ENCODE results near the gene SCUBE1.

SCUBE1 gene

DNA sequence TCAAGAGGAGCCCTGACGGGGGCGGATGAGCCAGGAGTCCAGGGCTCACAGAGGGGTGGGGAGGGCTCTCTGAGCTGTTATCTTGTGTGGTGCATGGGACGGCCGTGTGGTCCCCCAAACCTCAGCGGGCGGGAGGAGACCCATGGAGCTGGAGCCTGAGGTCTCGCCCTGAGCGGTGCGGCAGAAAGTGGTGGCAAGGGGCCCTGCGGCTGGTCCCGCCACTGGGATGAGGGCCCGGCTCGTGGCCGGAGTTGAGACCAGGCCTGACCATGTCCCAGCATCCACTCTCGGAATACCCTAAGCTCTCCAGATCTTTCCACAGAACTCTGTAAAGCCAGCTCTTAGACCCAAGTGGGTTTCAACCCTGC is 133.7 kb downstream of the SCUBE1 start:
- no peak for DNase-seq

GRCh38 chr22:43208703-43209522 is 134.3 kb downstream of the SCUBE1 start:
- no peak for DNase-seq

DNA sequence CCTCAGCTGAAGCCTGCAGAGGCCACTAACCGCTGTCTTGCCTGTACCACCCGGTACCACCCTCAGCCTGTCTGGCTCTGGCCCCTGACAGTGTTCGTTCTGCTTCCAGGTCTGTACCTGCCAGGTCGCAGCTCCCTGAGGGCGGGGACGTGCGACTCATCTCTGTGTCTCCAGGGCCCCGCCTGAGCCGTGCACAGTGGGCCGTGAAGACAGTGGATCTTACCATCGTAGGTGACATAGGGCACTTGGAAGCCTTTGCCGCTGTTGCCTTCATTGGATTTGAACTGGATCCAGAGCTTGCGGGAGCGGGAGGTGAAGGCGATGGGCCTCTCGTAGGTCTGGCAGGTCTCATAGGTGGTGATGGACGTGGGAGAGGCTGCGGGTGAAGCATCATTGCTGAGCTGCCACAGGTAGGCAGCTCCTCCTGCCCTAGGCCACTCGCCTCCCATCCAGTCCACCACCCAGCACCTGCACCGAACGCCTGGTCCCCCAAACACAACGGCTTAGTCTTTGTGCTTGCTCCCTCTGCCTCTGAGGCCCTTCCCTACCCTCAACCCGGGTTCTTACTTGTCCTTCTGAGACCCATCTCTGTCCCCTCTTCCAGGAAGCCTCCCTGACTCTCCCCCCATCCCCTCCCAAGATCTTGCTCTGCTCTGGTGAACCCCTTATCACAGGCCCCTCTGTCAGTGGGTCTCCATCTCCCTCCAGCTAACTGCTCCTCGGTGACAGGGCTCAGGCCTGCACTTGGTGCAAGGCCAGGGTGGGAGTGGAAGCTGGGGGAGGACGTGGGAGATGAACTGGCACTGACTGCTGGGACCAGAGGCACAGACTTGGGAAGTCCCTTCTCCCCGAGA is 135.1 kb downstream of the SCUBE1 start:
- DNase-seq = no peak

DNA sequence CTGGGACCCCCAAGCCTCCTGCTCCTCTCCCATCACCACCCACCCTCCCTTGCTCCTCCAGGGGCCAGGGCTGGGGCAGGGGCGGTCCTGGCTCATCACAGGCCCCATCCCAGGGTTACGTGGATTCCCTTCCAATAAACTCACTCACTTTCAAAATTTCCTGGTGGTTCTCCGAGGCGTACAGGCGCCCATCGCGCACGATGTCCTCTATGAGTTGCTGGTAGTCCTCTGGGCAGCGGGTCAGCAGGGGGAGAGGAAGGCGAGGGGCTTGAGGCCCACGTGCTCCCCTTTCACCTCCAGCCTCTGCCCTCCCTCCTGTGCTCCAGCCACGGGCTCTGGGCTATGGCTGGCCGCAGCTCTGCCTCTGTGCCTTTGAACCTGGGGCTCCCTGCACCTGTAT is 135.8 kb downstream of the SCUBE1 start:
- no peak for DNase-seq

DNA sequence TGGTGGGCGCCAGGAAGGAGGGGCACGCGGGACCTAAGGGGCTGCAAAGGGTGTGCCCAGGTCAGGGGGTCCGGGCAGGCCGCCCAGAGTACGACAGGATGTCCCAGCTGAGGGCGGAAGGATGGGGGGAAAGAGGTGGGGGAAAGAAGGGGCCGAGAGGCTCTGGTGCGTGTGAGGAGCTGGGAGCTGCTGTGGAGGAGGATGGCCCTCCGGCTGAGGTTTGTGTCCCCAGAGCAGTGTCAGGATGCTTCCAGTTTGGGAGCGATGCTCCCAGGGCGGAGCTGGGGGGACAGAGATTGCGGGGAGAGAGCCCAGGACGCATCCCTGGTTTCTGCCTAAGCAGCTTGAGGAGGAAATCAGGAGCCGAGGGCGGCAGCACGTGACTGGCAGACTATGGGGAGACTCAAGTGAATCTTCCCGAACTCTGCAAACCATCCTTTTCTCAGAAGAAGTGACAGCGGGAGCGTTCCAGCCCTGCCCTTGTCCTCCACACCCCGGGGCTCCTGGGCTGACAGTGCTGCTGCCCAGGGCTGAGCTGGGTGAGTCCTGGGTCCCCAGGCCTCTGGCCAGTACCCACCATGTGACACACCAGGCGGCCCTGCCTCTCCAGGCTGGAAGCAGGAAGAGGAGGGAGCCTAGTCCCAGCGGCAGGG is 136.5 kb downstream of the SCUBE1 start:
- no peak for DNase-seq

- DNase-seq = peak; percentile 50
These were observed 137.2 kb downstream of the SCUBE1 start for GRCh38 chr22:43205748-43206508.

DNA sequence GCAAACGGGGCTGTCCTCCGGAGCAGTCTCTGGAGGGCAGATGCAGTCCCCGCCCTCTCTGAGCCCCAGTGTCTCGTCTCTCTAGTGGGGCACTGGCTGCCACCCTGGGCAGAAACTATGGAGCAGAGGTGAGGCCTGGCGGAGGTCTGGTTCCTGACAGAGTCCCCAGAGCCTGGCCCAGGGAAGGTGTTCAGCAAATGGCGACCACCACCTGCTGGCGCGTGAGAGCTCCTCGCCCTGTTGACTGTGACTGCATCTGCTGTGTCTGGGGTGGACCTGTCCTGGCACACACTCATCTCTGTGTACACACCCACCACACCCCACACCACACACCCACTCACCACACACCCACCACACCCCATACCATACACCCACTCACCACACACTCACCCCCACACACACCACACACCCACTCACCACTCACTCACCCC is 137.9 kb downstream of the SCUBE1 start:
- peak in 1 of 2 donors; percentile 37 for DNase-seq

DNA sequence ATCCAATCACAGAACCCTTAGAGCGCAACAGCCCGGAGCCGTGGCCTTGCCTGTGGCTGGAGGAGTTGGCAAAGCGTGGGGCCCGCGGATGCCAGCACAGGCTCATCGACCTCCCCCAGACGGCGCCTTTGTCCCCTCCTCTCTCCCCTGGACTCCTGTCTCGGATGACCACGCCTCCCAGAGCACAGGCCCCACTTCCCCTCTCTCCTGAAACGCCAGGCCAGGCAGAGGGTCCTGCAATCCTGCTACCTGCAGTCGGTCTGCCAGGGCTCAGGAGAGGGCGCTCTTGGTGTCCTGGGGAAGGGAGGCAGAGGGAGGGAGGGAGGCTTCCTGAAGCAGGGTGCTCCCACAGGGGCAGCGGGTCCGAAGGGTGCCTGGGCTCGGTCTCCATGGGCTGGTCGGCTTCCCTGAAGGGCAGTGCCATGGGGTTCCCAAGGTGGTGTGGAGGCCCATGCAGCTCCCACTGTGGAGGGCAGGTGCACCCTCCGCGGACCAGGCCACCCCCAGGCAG is 139.6 kb downstream of the SCUBE1 start:
- no peak for DNase-seq

DNA sequence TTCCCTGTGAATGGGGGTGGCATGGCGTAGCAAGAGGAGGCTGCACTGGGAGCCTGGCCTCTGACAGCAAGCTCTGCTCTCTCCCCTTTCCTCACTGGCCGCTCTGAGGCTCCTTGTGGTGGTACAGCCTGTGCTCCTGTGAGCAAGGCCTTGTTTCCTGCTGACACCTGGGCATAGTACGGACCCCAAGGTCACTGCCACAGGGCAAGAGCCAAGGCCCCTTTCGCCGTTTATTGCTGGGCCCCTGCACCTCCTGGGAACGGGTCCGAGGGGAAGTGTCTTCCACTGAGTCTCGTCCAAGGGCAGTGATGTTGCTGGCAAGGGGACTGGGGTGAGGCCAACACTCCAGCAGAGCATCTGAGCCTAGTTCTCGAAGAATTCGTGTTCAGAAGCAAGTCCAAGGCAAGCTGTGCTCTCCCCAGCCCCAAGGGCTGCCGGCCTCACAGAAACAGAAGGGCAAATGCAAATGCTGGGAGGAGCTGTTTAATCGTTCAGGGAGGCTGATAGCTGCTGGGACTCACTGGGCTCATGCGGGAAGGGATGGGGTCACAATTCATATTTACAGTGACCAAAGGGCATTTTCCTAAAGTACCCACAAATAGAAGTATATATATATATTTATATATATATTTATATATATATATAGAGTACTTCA is 140.3 kb downstream of the SCUBE1 start:
- DNase-seq = no peak

GRCh38 chr22:43202326-43202725 is 140.8 kb downstream of the SCUBE1 start:
- DNase-seq = no peak

DNA sequence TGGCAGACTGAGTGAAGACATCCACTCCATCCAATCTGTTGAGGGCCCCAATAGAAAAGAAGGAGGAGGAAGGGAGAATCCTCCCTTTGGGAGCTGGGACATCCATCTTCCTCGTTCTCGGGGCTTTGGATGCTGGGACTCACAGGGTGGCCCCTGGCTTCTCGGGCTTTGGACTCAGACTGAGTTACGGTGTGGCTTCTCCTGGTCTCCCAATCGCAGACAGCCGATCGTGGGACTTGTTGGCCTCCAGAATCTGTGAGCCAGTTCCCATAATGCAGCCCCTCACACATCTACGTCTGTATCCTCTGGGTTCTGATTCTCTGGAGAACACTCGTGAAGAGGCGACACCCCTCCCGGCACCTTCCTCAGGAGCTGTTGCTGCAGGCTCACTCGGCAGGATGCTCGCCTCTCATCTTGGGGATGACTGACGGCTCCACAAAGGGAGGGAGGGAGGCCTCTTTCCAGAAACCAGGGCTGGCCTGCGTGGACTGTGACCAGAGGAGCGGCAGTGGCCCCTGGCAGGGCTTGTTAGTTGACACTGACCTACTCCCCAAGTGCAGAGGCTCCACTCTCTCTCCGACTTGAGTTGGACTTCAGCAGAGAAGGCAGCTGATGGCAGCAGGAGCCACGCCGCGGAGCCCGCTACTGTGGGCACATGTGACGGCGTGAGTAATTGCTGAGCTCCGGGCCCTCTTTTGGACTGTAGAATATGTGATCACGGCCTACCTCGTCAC is 141.5 kb downstream of the SCUBE1 start:
- no peak for DNase-seq

- DNase-seq = no peak
These were observed 142.6 kb downstream of the SCUBE1 start for GRCh38 chr22:43200555-43200954.

GRCh38 chr22:43200031-43200430 is 143.1 kb downstream of the SCUBE1 start:
- no peak for DNase-seq

- DNase-seq = no peak
These were observed 143.6 kb downstream of the SCUBE1 start for GRCh38 chr22:43199541-43199940.

DNA sequence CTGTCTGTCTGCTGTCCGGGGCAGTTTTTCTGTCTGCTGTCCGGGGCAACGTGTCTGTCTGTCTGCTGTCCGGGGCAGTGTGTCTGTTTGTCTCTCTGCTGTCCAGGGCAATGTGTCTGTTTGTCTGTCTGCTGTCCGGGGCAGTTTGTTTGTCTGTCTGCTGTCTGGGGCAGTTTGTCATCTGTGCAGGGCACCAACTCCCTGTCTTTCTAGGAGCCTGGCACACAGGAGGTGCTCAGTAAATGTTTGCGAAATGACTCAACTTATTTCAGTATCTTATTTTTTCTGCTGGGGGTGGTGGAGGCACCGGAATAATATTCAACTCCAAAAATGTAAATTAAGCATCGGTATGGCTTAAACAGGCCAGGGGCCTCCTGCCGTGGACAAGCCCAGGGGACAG is 144.2 kb downstream of the SCUBE1 start:
- DNase-seq = no peak

DNA sequence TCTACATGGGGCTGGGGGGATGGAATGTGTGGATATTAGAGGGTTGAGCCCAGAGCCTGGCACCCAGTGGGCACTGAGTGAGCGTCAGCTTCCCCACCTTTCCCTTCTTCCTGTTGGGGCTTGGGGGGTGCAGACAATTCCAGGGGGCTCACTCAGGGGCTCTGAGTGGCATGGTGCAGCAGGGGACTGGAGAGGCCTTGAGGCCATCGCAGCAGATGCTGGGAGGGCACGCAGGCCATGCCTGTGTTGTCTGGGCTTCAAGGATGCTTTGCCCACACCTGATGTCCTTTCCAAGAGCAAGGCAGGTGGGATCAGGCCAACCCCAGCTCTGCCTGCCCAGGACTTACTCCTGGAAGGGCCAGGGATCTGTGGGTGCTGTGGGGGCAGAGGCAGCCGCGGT is 145.0 kb downstream of the SCUBE1 start:
- DNase-seq = no peak

DNA sequence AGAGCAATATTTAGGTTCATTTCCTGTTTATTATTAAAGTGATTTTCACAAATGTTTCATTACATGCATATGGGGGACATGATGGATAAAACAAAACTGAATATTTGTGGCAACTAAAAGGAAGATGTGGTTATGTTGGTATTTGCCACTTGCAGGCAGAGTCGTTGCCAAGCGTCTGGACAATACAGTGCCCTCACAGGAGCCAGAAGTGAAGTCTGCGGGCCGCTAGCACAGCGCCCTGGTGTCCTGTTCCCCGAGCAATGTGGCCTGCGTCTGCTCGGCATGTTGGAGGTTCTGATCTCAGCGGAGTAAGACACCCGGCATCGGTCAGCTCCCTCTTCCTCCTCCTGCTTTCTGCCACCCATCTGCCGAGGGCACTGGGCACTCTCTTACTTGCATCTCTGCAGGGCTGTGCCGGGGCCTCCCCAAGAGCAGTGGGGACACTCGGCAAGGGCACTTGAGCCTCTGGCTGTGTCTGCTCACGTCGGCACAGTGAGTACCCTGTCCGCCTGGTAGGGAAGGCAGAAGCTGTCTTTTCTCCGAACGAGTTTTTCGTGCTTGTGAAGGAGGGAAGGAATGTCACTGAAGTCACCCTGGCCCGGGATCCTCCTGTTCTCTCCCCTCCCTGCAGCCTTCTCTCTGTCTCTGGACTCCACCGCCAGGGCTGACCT is 145.8 kb downstream of the SCUBE1 start:
- DNase-seq = no peak

DNA sequence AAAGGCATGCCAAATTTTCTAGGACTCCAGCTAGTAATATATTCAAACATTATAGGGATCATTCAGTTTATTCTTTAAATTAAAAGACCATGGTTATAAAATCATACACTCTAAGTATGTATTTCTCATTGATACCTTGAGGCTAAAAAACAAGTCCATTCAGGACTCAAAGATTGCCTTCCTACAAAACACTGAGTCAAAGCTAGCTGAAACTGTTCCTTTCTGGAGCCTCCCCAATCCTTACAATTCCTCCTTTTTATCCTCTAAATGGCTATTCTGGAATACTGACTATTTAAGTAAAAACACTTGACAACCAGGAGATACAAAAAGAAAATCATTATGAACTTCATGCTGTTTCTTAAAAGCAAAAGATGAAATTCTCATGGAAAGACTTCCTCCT is 151.3 kb downstream of the SCUBE1 start:
- no peak for DNase-seq

DNA sequence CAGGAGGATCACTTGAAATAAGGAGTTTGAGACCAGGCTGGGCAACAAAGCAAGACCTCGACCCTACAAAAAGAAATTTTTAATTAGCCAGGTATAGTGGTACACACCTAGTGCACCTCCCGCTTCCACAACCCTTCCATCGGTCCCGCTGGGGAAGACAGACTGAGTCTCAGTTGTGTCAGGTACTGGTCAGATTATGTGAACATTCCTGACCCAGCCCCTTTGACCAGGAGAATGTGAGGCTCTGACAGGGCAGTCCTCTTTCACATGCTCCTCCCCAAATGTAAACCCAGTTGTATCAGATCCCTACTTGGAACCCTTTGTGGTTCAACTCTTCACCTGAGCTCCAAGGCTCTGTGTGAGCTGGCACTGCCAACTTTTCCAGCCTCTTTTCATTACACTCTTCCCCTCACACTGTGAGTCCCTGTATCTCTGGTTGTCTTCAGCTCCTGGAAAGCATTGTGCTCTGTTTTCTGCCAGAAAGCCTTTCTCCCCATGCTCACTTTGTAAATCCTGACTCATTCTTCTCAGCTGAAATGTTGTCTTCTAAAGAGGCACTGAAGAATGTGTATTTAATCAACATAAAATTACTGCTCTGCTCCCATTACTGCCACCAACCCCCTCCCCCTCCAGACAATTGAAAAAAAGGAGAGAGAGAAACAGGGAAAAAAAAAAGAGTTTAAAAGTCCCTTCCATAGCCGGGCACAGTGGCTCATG is 154.2 kb downstream of the SCUBE1 start:
- no peak for DNase-seq
